Measurements from ENCODE around the gene RAMP1.

DNA sequence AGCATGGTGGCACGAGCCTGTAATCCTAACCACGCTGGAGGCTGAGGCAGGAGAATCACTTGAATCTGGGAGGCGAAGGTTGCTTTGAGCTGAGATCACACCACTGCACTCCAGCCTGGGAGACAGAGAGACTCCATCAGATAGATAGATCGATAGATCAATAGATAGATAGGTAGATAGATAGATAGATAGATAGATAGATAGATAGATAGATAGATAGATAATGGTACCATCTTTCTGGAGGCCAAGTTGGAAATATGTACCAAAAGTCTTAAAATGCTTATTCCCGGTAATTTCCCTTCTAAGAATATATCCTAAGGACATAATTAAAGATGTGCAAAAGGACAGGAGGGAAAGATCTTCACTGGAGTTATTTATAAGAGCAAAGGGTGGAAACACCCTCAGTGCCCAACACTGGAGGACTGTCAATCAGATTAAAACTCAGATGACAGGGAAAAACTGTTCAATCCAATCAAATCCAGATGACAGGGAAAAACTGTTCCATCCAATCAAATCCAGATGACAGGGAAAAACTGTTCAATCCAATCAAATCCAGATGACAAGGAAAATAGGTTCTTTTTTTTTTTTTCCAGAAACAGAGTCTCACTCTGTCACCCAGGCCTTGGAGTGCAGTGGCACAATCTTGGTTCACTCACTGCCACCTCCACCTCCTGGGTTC lies 58.4 kb downstream of the RAMP1 start:
- TF ChIP-seq EZH2 (IDR thresholded peaks at IDR 0.05) = no peak
- TF ChIP-seq, protein P1, sequence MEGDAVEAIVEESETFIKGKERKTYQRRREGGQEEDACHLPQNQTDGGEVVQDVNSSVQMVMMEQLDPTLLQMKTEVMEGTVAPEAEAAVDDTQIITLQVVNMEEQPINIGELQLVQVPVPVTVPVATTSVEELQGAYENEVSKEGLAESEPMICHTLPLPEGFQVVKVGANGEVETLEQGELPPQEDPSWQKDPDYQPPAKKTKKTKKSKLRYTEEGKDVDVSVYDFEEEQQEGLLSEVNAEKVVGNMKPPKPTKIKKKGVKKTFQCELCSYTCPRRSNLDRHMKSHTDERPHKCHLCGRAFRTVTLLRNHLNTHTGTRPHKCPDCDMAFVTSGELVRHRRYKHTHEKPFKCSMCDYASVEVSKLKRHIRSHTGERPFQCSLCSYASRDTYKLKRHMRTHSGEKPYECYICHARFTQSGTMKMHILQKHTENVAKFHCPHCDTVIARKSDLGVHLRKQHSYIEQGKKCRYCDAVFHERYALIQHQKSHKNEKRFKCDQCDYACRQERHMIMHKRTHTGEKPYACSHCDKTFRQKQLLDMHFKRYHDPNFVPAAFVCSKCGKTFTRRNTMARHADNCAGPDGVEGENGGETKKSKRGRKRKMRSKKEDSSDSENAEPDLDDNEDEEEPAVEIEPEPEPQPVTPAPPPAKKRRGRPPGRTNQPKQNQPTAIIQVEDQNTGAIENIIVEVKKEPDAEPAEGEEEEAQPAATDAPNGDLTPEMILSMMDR (IDR thresholded peaks at IDR 0.05 in 2 of 3, conservative IDR thresholded peaks at IDR 0.05 in 1 of 3; ENCODE audit: borderline replicate concordance in 1 of 3, insufficient read depth in 1 of 3, low read depth in 2 of 3, low read length in 2 of 3) = no peak
- no peak for TF ChIP-seq POLR2A (IDR thresholded peaks at IDR 0.05; ENCODE audit: borderline replicate concordance, extremely low read depth, insufficient read depth, insufficient read length)
- TF ChIP-seq YY1 (IDR thresholded peaks at IDR 0.05; ENCODE audit: extremely low read depth, insufficient replicate concordance, low read depth, low read length) = no peak
- TF ChIP-seq POLR2AphosphoS5 (IDR thresholded peaks at IDR 0.05; ENCODE audit: low read depth, low read length) = no peak
- TF ChIP-seq, protein P2, sequence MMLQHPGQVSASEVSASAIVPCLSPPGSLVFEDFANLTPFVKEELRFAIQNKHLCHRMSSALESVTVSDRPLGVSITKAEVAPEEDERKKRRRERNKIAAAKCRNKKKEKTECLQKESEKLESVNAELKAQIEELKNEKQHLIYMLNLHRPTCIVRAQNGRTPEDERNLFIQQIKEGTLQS (IDR thresholded peaks at IDR 0.05) = no peak
- no peak for TF ChIP-seq EZH2phosphoT487 (IDR thresholded peaks at IDR 0.05; ENCODE audit: borderline replicate concordance)
- TF ChIP-seq RAD21 (IDR thresholded peaks at IDR 0.05; ENCODE audit: low read depth) = no peak
- no peak for TF ChIP-seq FOSL1 (IDR thresholded peaks at IDR 0.05; ENCODE audit: low read depth)
- TF ChIP-seq CEBPB (IDR thresholded peaks at IDR 0.05; ENCODE audit: low read depth) = no peak
- TF ChIP-seq, protein P3, sequence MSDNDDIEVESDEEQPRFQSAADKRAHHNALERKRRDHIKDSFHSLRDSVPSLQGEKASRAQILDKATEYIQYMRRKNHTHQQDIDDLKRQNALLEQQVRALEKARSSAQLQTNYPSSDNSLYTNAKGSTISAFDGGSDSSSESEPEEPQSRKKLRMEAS (IDR thresholded peaks at IDR 0.05) = no peak
- TF ChIP-seq SP1 (IDR thresholded peaks at IDR 0.05; ENCODE audit: low read depth) = no peak
